ENCODE results near the gene PLEK. TPM values are rescaled to one million over a fixed set of nuclear protein-coding genes. Genes with fewer than 3 reads are reported as not detected.

The PLEK gene
- polyA plus RNA-seq, 3 donors = 351 to 708 (median 403) TPM

DNA sequence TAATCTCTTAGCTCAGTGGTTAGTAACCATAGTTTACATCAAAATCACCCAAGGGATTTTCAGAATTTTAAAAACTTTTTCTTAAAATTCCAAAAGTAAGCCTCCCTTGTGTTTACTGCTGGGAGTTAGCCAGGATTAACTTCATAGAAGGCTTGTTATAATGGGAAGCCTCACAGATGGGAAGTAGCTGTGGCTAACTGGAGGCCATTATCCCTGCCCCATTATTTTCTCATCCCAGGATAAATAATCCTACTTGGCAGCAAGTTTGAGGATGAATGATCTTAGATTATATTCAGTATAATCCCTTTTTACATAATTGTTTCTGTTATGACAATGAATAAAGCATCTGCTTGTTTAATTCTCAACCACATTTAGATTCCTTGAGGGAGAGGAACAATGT is 25.5 kb downstream of the PLEK start:
- TF ChIP-seq, protein P1, sequence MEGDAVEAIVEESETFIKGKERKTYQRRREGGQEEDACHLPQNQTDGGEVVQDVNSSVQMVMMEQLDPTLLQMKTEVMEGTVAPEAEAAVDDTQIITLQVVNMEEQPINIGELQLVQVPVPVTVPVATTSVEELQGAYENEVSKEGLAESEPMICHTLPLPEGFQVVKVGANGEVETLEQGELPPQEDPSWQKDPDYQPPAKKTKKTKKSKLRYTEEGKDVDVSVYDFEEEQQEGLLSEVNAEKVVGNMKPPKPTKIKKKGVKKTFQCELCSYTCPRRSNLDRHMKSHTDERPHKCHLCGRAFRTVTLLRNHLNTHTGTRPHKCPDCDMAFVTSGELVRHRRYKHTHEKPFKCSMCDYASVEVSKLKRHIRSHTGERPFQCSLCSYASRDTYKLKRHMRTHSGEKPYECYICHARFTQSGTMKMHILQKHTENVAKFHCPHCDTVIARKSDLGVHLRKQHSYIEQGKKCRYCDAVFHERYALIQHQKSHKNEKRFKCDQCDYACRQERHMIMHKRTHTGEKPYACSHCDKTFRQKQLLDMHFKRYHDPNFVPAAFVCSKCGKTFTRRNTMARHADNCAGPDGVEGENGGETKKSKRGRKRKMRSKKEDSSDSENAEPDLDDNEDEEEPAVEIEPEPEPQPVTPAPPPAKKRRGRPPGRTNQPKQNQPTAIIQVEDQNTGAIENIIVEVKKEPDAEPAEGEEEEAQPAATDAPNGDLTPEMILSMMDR (IDR thresholded peaks at IDR 0.05) = no peak
- Histone ChIP-seq H3K9ac (ENCODE audit: insufficient read depth, low read length, poor library complexity, severe bottlenecking) (no peak overlapping the region), H3K36me3 (replicated peaks in 1 of 2; ENCODE audit: control insufficient read depth in 1 of 2, insufficient read depth in 2 of 2, low read length in 2 of 2) (peaks cover 76 to 85% of the 10 kb centered on the region in 2 donors), H3K79me2 (ENCODE audit: insufficient read depth, low read length) (peaks cover 75% of the 10 kb centered on the region), H3K4me2 (replicated peaks; ENCODE audit: extremely low read depth, low read length, poor library complexity, severe bottlenecking) (peak overlapping the region; percentile 37), H4K20me1 (ENCODE audit: insufficient read depth, low read length) (peaks cover 61% of the 10 kb centered on the region), H3K4me1 (ENCODE audit: control insufficient read depth in 1 of 2, insufficient read depth in 2 of 2, low read length in 2 of 2) (peaks cover 64 to 65% of the 10 kb centered on the region in 2 donors), H3K27ac (ENCODE audit: low read depth in 1 of 2, low read length in 2 of 2) (peak overlapping the region; percentile 41 to 96), H2AFZ (ENCODE audit: insufficient read depth, low read depth, low read length, poor library complexity, severe bottlenecking) (no peak overlapping the region), H3K27me3 (ENCODE audit: control insufficient read depth in 2 of 2, insufficient read depth in 2 of 2, low read length in 2 of 2) (no peaks in the 10 kb centered on the region), H3K9me3 (replicated peaks in 1 of 2; ENCODE audit: control insufficient read depth in 1 of 2, insufficient read depth in 1 of 2, low read length in 2 of 2) (no peaks in the 10 kb centered on the region), H3K4me3 (replicated peaks in 1 of 3; ENCODE audit: low read depth in 2 of 3, low read length in 3 of 3) (peak overlapping the region in 1 of 3 experiments; percentile 5)
- peak overlapping the region; percentile 95 to 100 (median 99) for H3K27ac Mint-ChIP-seq
- H3K9me3 Mint-ChIP-seq = peaks cover 0 to 8% (median 3%) of the 10 kb centered on the region in 7 donors
- peaks cover 0 to 2% (median 0%) of the 10 kb centered on the region in 3 donors for H3K27me3 Mint-ChIP-seq (ENCODE audit: low read depth in 3 of 3)
- peaks cover 83 to 91% of the 10 kb centered on the region in 2 donors for H3K36me3 Mint-ChIP-seq
- no peak overlapping the region for H3K4me3 Mint-ChIP-seq
- H3K4me1 Mint-ChIP-seq = peaks cover 60% of the 10 kb centered on the region
- intact Hi-C loops (cut with micrococcal nuclease) = no loop called here
- DNase-seq = no peak

DNA sequence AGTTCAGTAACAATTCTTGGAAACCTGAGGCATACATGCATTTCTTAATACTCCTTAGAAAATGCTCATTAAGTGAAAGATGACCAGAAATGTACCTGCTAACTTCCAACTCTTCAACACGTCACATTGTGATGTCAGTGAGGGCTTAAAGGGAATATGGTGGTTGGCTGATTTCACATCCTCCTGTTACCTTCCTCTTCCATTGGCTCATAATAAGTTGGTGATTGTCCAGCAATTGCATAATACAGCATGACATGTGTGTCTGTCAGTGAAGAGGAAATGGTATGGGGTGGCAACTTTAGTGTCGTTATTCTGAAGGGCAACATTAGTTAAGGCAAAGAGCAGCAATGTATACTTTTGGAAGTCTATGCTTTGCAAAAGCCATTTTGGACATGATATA is 26.0 kb downstream of the PLEK start:
- H3K27me3 ChIP-seq (ENCODE audit: control insufficient read depth in 2 of 2, insufficient read depth in 2 of 2, low read length in 2 of 2) = no peaks in the 10 kb centered on the region
- H3K36me3 Mint-ChIP-seq = peaks cover 86 to 92% of the 10 kb centered on the region in 2 donors
- DNase-seq = peak; percentile 92 to 97 (median 96)
- peak overlapping the region; percentile 37 for H3K4me2 ChIP-seq (replicated peaks; ENCODE audit: extremely low read depth, low read length, poor library complexity, severe bottlenecking)
- peak overlapping the region in 1 of 3 experiments; percentile 34 for H3K4me3 ChIP-seq (replicated peaks in 1 of 3; ENCODE audit: low read depth in 2 of 3, low read length in 3 of 3)
- no peaks in the 10 kb centered on the region for H3K9me3 ChIP-seq (replicated peaks in 1 of 2; ENCODE audit: control insufficient read depth in 1 of 2, insufficient read depth in 1 of 2, low read length in 2 of 2)
- H3K27ac Mint-ChIP-seq = peak overlapping the region; percentile 95 to 100 (median 99)
- intact Hi-C loops (cut with micrococcal nuclease) = no loop called here
- peaks cover 73% of the 10 kb centered on the region for H3K79me2 ChIP-seq (ENCODE audit: insufficient read depth, low read length)
- H3K4me3 Mint-ChIP-seq = peak overlapping the region in 1 of 2 donors; percentile 6
- H3K9ac ChIP-seq (ENCODE audit: insufficient read depth, low read length, poor library complexity, severe bottlenecking) = no peak overlapping the region
- H3K9me3 Mint-ChIP-seq = peaks cover 0 to 8% (median 3%) of the 10 kb centered on the region in 7 donors
- peaks cover 0 to 2% (median 0%) of the 10 kb centered on the region in 3 donors for H3K27me3 Mint-ChIP-seq (ENCODE audit: low read depth in 3 of 3)
- peak overlapping the region in 1 of 2 donors; percentile 96 for H3K27ac ChIP-seq (ENCODE audit: low read depth in 1 of 2, low read length in 2 of 2)
- WGBS (ENCODE audit: insufficient coverage) = 0% methylated on average over 1 of the region's 2 CpGs
- no peak overlapping the region for H2AFZ ChIP-seq (ENCODE audit: insufficient read depth, low read depth, low read length, poor library complexity, severe bottlenecking)
- peaks cover 81 to 89% of the 10 kb centered on the region in 2 donors for H3K36me3 ChIP-seq (replicated peaks in 1 of 2; ENCODE audit: control insufficient read depth in 1 of 2, insufficient read depth in 2 of 2, low read length in 2 of 2)
- H3K4me1 ChIP-seq (ENCODE audit: control insufficient read depth in 1 of 2, insufficient read depth in 2 of 2, low read length in 2 of 2) = peaks cover 60% of the 10 kb centered on the region in 2 donors
- peaks cover 57% of the 10 kb centered on the region for H3K4me1 Mint-ChIP-seq
- TF ChIP-seq, protein P1 (IDR thresholded peaks at IDR 0.05) = no peak
- peaks cover 66% of the 10 kb centered on the region for H4K20me1 ChIP-seq (ENCODE audit: insufficient read depth, low read length)

Measured in CD14-positive monocyte (primary cell).